GM18498 (cell line): ENCODE results near the gene LMBRD2.

Experiments used
- ATAC-seq: cut with Tn5 transposase; IDR thresholded peaks from one replicate; pipeline ENCODE4 v1.9.1; 2021; ENCODE audit warnings: mild to moderate bottlenecking, moderate library complexity; ENCODE audit not compliant: unreplicated experiment

LMBRD2 gene

GRCh38 chr5:36054647-36055046 lies 97.0 kb downstream of the LMBRD2 start:
- no peak for ATAC-seq

GRCh38 chr5:36052538-36052937 lies 99.1 kb downstream of the LMBRD2 start:
- ATAC-seq: no peak

GRCh38 chr5:36049949-36050348 lies 101.7 kb downstream of the LMBRD2 start:
- no peak for ATAC-seq
